ENCODE measurements around the gene NDUFS3. TPM values are rescaled to one million over a fixed set of nuclear protein-coding genes. Genes with fewer than 3 reads are reported as not detected.

Gene NDUFS3
- total and polyA plus RNA-seq, 4 donors = 65.0 to 172 (median 148) TPM

DNA sequence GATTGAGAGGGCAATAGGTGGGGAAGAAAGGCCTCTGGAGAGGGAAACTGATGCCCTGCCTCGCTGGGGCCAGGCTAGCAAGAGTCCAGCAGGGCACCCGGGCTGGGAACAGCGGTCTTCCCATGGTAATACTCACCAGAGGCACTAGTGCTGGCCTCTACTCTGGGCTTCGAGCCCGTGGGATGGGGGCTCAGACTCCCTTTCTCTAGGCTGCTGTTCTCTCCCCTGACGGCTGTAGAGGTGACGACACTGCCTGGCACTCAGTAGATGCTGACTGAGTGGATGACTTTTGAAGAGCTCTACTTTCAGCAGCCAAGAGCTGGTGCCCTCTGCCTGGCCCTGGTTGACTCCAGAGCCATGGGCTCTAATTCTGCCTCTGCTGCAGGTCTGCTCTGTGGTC is 16.2 kb downstream of the NDUFS3 start:
- H3K4me1 ChIP-seq (ENCODE audit: control insufficient read depth, insufficient read depth, low read length) = peaks cover 37% of the 10 kb centered on the region
- H3K27ac ChIP-seq (ENCODE audit: low read depth, low read length) = no peak overlapping the region

DNA sequence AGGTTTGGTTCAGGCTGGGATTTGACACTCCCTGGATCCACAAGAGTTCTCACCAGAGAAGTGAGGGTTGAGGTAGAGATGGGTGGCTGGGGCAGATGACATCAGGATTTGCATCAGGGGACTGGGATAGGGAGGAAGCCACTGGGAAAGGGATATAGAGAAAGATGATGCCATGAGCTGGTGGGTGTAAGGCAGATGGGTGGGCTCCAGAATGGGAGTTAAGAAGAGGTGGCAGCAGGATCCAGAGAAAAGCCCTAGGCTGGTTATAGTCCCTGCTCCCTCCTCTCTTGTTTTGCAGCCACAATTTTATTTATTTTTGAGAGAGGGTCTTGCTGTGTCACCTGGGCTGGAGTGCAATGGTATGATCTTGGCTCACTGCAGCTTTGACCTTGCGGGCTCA is 17.1 kb downstream of the NDUFS3 start:
- 89% methylated on average over 1 of the region's 1 CpG for WGBS (ENCODE audit: insufficient coverage)
- H3K27me3 ChIP-seq (ENCODE audit: control insufficient read depth, insufficient read depth, low read length) = peaks cover 2% of the 10 kb centered on the region
- no peak for DNase-seq (ENCODE audit: low read depth in 4 of 6, low spot score in 6 of 6)
- H3K4me3 ChIP-seq (ENCODE audit: low read depth, low read length) = no peak overlapping the region
- no peaks in the 10 kb centered on the region for H3K9me3 ChIP-seq (ENCODE audit: control insufficient read depth, insufficient read depth, low read length)
- peaks cover 32% of the 10 kb centered on the region for H3K4me1 ChIP-seq (ENCODE audit: control insufficient read depth, insufficient read depth, low read length)
- H3K36me3 ChIP-seq (ENCODE audit: control insufficient read depth, insufficient read depth, low read length) = peaks cover 2% of the 10 kb centered on the region
- H3K27ac ChIP-seq (ENCODE audit: low read depth, low read length) = no peak overlapping the region

More for the DNA sequence above, 16.2 kb downstream of the NDUFS3 start:
- peaks cover 7% of the 10 kb centered on the region for H3K36me3 ChIP-seq (ENCODE audit: control insufficient read depth, insufficient read depth, low read length)
- WGBS (ENCODE audit: insufficient coverage) = 58% methylated on average over 7 of the region's 7 CpGs
- H3K4me3 ChIP-seq (ENCODE audit: low read depth, low read length) = no peak overlapping the region
- DNase-seq (ENCODE audit: low read depth in 4 of 6, low spot score in 6 of 6) = no peak
- H3K9me3 ChIP-seq (ENCODE audit: control insufficient read depth, insufficient read depth, low read length) = no peaks in the 10 kb centered on the region
- peaks cover 2% of the 10 kb centered on the region for H3K27me3 ChIP-seq (ENCODE audit: control insufficient read depth, insufficient read depth, low read length)

DNA sequence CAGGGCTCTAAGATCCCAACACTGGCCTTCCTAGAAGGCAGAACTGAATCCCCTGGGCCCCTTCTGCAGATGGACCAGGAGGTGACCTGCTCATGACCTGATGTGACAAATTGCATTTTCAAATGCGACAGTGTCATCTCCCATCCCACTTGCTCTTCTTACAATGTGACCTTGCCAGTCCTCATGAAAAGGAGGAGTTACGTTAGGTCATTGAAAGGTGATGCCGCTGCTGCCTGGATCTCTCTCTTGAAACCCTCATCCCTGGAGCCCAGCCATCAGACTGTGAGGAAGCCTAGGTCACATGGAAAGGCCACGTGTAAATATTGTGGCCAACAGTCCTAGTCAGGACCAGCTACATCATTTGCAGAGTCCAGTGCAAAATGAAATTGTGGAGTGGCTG is 21.0 kb downstream of the NDUFS3 start:
- no peak overlapping the region for H3K27ac ChIP-seq (ENCODE audit: low read depth, low read length)
- H3K36me3 ChIP-seq (ENCODE audit: control insufficient read depth, insufficient read depth, low read length) = no peaks in the 10 kb centered on the region
- 55% methylated on average over 4 of the region's 4 CpGs for WGBS (ENCODE audit: insufficient coverage)
- no peaks in the 10 kb centered on the region for H3K27me3 ChIP-seq (ENCODE audit: control insufficient read depth, insufficient read depth, low read length)
- H3K9me3 ChIP-seq (ENCODE audit: control insufficient read depth, insufficient read depth, low read length) = no peaks in the 10 kb centered on the region
- no peak overlapping the region for H3K4me3 ChIP-seq (ENCODE audit: low read depth, low read length)
- peaks cover 5% of the 10 kb centered on the region for H3K4me1 ChIP-seq (ENCODE audit: control insufficient read depth, insufficient read depth, low read length)
- no peak for DNase-seq (ENCODE audit: low read depth in 4 of 6, low spot score in 6 of 6)

DNA sequence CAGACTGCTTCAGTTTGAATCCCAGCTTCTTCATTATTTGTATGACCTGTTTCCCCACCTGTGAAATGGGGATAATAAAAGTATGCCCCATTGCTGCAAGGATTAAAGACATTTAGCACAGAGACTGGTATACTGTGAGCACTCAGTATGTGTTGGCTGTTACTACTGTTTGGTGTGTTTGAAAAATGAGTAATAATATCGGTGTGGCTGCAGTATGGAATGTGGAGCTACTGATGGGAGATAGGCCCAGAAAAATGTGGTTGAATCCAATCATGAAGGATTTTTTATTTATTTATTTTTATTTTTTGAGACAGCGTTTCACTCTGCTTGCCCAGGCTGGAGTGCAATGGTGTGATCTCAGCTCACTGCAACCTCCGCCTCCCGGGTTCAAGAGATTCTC is 24.4 kb downstream of the NDUFS3 start:
- Histone ChIP-seq H3K4me1 (ENCODE audit: control insufficient read depth, insufficient read depth, low read length) (peaks cover 9% of the 10 kb centered on the region), H3K9me3 (ENCODE audit: control insufficient read depth, insufficient read depth, low read length) (no peaks in the 10 kb centered on the region), H3K4me3 (ENCODE audit: low read depth, low read length) (no peak overlapping the region), H3K36me3 (ENCODE audit: control insufficient read depth, insufficient read depth, low read length) (no peaks in the 10 kb centered on the region), H3K27me3 (ENCODE audit: control insufficient read depth, insufficient read depth, low read length) (no peaks in the 10 kb centered on the region), H3K27ac (ENCODE audit: low read depth, low read length) (no peak overlapping the region)
- WGBS (ENCODE audit: insufficient coverage) = no CpG with 5 or more reads among the region's 4 CpGs
- no peak for DNase-seq (ENCODE audit: low read depth in 4 of 6, low spot score in 6 of 6)

GRCh38 chr11:47605921-47606320 is 27.0 kb downstream of the NDUFS3 start:
- no peaks in the 10 kb centered on the region for H3K9me3 ChIP-seq (ENCODE audit: control insufficient read depth, insufficient read depth, low read length)
- no peak for DNase-seq (ENCODE audit: low read depth in 4 of 6, low spot score in 6 of 6)
- no peak overlapping the region for H3K27ac ChIP-seq (ENCODE audit: low read depth, low read length)
- H3K4me1 ChIP-seq (ENCODE audit: control insufficient read depth, insufficient read depth, low read length) = peaks cover 9% of the 10 kb centered on the region
- no CpG with 5 or more reads among the region's 3 CpGs for WGBS (ENCODE audit: insufficient coverage)
- H3K4me3 ChIP-seq (ENCODE audit: low read depth, low read length) = no peak overlapping the region
- H3K27me3 ChIP-seq (ENCODE audit: control insufficient read depth, insufficient read depth, low read length) = no peaks in the 10 kb centered on the region
- peaks cover under 1% of the 10 kb centered on the region for H3K36me3 ChIP-seq (ENCODE audit: control insufficient read depth, insufficient read depth, low read length)

GRCh38 chr11:47606731-47607130 is 27.9 kb downstream of the NDUFS3 start:
- no peaks in the 10 kb centered on the region for H3K9me3 ChIP-seq (ENCODE audit: control insufficient read depth, insufficient read depth, low read length)
- WGBS (ENCODE audit: insufficient coverage) = 19% methylated on average over 4 of the region's 5 CpGs
- H3K27ac ChIP-seq (ENCODE audit: low read depth, low read length) = no peak overlapping the region
- no peaks in the 10 kb centered on the region for H3K27me3 ChIP-seq (ENCODE audit: control insufficient read depth, insufficient read depth, low read length)
- peaks cover 5% of the 10 kb centered on the region for H3K36me3 ChIP-seq (ENCODE audit: control insufficient read depth, insufficient read depth, low read length)
- no peak overlapping the region for H3K4me3 ChIP-seq (ENCODE audit: low read depth, low read length)
- H3K4me1 ChIP-seq (ENCODE audit: control insufficient read depth, insufficient read depth, low read length) = peaks cover 9% of the 10 kb centered on the region
- peak in 1 of 6 donors; percentile 19 for DNase-seq (ENCODE audit: low read depth in 4 of 6, low spot score in 6 of 6)

GRCh38 chr11:47607380-47607779 is 28.5 kb downstream of the NDUFS3 start:
- peak in 1 of 6 donors; percentile 75 for DNase-seq (ENCODE audit: low read depth in 4 of 6, low spot score in 6 of 6)
- no peak overlapping the region for H3K4me3 ChIP-seq (ENCODE audit: low read depth, low read length)
- H3K27ac ChIP-seq (ENCODE audit: low read depth, low read length) = no peak overlapping the region

DNA sequence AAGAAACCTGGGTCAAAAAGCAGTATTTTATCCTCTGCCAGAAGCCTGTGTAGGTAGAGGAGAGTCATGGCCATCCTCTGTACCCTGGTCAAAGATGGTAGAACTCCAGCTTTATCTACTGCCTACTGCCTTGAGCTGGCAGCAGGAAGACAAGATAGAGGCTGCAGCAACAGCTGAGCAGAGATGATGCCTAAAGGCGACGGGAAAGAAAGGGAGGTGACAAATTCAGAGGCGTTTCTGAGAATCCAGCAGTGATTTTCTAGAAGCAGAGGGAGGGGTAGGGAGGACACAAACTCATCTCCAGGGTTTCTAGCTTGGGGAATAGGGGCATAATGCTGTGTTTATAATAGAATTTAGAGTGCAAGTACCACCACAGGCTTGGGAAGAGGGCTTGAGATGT is 30.8 kb downstream of the NDUFS3 start:
- no peak overlapping the region for H3K27ac ChIP-seq (ENCODE audit: low read depth, low read length)
- H3K36me3 ChIP-seq (ENCODE audit: control insufficient read depth, insufficient read depth, low read length) = peaks cover 5% of the 10 kb centered on the region
- DNase-seq (ENCODE audit: low read depth in 4 of 6, low spot score in 6 of 6) = no peak
- no peaks in the 10 kb centered on the region for H3K9me3 ChIP-seq (ENCODE audit: control insufficient read depth, insufficient read depth, low read length)
- peaks cover 13% of the 10 kb centered on the region for H3K4me1 ChIP-seq (ENCODE audit: control insufficient read depth, insufficient read depth, low read length)
- no peak overlapping the region for H3K4me3 ChIP-seq (ENCODE audit: low read depth, low read length)
- 81% methylated on average over 3 of the region's 3 CpGs for WGBS (ENCODE audit: insufficient coverage)
- no peaks in the 10 kb centered on the region for H3K27me3 ChIP-seq (ENCODE audit: control insufficient read depth, insufficient read depth, low read length)

More at GRCh38 chr11:47607380-47607779, 28.5 kb downstream of the NDUFS3 start:
- Histone ChIP-seq H3K9me3 (ENCODE audit: control insufficient read depth, insufficient read depth, low read length) (no peaks in the 10 kb centered on the region), H3K27me3 (ENCODE audit: control insufficient read depth, insufficient read depth, low read length) (no peaks in the 10 kb centered on the region), H3K4me1 (ENCODE audit: control insufficient read depth, insufficient read depth, low read length) (peaks cover 9% of the 10 kb centered on the region), H3K36me3 (ENCODE audit: control insufficient read depth, insufficient read depth, low read length) (peaks cover 5% of the 10 kb centered on the region)
- WGBS (ENCODE audit: insufficient coverage) = 58% methylated on average over 6 of the region's 7 CpGs

DNA sequence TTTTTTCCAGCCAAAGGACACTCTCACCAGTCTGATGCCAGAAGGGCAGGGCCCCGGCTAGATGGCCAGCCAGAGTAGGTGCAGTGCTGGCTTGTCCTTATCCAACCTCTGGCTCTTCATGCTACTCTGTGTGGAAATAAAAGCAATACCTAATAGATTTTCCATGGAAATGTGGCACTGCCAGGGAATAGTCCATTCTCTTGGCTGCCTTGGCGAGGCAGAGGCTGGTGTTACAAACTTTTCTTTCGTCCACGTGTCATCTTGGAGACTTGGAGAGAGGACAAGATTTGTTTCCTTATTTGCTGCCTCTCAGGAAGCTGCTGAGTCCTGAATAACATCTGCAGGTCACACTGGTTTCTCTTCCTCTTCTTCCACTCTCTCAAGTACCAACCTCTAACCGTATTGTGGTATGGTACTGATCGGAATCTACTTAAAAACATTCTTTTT is 32.5 kb downstream of the NDUFS3 start:
- WGBS (ENCODE audit: insufficient coverage) = 83% methylated on average over 4 of the region's 6 CpGs
- DNase-seq (ENCODE audit: low read depth in 4 of 6, low spot score in 6 of 6) = no peak
- no peaks in the 10 kb centered on the region for H3K9me3 ChIP-seq (ENCODE audit: control insufficient read depth, insufficient read depth, low read length)
- peaks cover 13% of the 10 kb centered on the region for H3K4me1 ChIP-seq (ENCODE audit: control insufficient read depth, insufficient read depth, low read length)
- no peak overlapping the region for H3K4me3 ChIP-seq (ENCODE audit: low read depth, low read length)
- no peak overlapping the region for H3K27ac ChIP-seq (ENCODE audit: low read depth, low read length)
- peaks cover 7% of the 10 kb centered on the region for H3K36me3 ChIP-seq (ENCODE audit: control insufficient read depth, insufficient read depth, low read length)
- no peaks in the 10 kb centered on the region for H3K27me3 ChIP-seq (ENCODE audit: control insufficient read depth, insufficient read depth, low read length)

DNA sequence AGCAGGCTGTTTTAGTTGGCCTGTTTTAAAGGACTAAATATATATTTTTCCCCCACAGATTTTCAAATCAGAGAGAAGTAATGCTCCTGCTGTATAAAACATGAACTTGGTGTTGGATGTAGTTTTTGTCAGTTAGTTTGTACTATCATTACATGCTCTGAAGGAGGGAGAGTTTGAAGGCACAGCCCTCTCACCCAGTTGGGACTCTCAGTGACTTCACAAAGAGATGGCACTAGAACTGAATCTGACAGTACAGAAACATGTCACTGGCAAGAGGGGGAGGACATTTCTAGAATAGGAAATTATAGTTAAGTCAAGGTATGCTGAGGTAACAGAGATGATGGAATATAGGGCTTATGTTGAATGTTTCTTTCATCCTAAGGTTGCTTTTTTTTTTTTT is 36.4 kb downstream of the NDUFS3 start:
- Histone ChIP-seq H3K27me3 (ENCODE audit: control insufficient read depth, insufficient read depth, low read length) (no peaks in the 10 kb centered on the region), H3K27ac (ENCODE audit: low read depth, low read length) (no peak overlapping the region), H3K36me3 (ENCODE audit: control insufficient read depth, insufficient read depth, low read length) (peaks cover 28% of the 10 kb centered on the region), H3K9me3 (ENCODE audit: control insufficient read depth, insufficient read depth, low read length) (no peaks in the 10 kb centered on the region), H3K4me1 (ENCODE audit: control insufficient read depth, insufficient read depth, low read length) (peaks cover 4% of the 10 kb centered on the region), H3K4me3 (ENCODE audit: low read depth, low read length) (no peak overlapping the region)
- DNase-seq (ENCODE audit: low read depth in 4 of 6, low spot score in 6 of 6) = no peak

Data from spinal cord (tissue), 10 donors.